H1 (cell line): ENCODE results near the gene ACOT7. TPM values are rescaled to one million over a fixed set of nuclear protein-coding genes. Genes with fewer than 3 reads are reported as not detected.

Experiments used
- microRNA-seq, 2 experiments: library from miRNA; unstranded; fragments of <30 nt; microRNA quantifications; one replicate each; pipeline versions ENCODE4 to v1.2.0, GENCODE V29; 2016 to 2020; ENCODE audit warnings: borderline microRNAs expressed in 2 of 2, borderline number of aligned reads in 2 of 2, borderline replicate concordance in 1 of 2
- polyA plus RNA-seq, 7 experiments: library from polyadenylated mRNA; depleted of rRNA in 3 of 7; stranded (reverse) in 5 of 7; unstranded in 2 of 7; fragments of >200 nt in 5 of 7; fragments of 200-250 nt in 2 of 7; gene quantifications; 1 replicate in 5 of 7; 2 replicates in 1 of 7; 4 replicates in 1 of 7; pipeline versions ENCODE4 v1.2.1 to v1.2.3, GENCODE V29; 2011 to 2013; ENCODE audit warnings: missing spikeins in 2 of 7, mixed read lengths in 2 of 7
- small RNA-seq: library from polyadenylated mRNA; stranded (forward); fragments of <200 nt; extraction: miRNeasy Mini kit (QIAGEN cat#:217004); gene quantifications from one replicate; pipeline ENCODE3, GENCODE V24; 2013; ENCODE audit not compliant: insufficient read depth
- total RNA-seq: library from RNA; stranded (reverse); fragmentation: NEBNext Ultra II Directional; extraction: Animal tissue kit (Norgen Biotek cat#: 25700); gene quantifications from 2 replicates; pipeline ENCODE4 v1.2.1, GENCODE V29; 2021

Gene ACOT7
- total and polyA plus RNA-seq, 2 of the 8 experiments (the other 6 are each of a cell fraction or from before 2014, with no cell fraction given): 151 to 214 TPM

Small RNAs within 50 kb of the gene (microRNA-seq; reads per million reads assigned to microRNA genes)
- 0 reads per million in 2 experiments for gene MIR4252

Small RNAs within 50 kb of the gene (small RNA-seq; reads per million reads assigned to genes)
- not detected for gene MIR4252

Other genes starting within 250 kb of the ACOT7 start
- 0.94 and 1.8 TPM in 2 replicates for gene CHD5, start 213.4 kb downstream of the ACOT7 start, total RNA-seq
- 0.42 and 0.58 TPM in 2 replicates for gene CHD5, start 213.4 kb downstream of the ACOT7 start, polyA plus RNA-seq (2011; rRNA removed)
- gene RPL22, start 194.2 kb downstream of the ACOT7 start, total RNA-seq: 521 and 545 TPM in 2 replicates
- 66.8 and 133 TPM in 2 replicates for gene RPL22, start 194.2 kb downstream of the ACOT7 start, polyA plus RNA-seq (2011; rRNA removed)
- 3.9 and 4.2 TPM in 2 replicates for gene RNF207, start 187.6 kb downstream of the ACOT7 start, total RNA-seq
- gene RNF207, start 187.6 kb downstream of the ACOT7 start, polyA plus RNA-seq (2011; rRNA removed): 5.4 and 15.9 TPM in 2 replicates
- 105 and 106 TPM in 2 replicates for gene ICMT, start 157.8 kb downstream of the ACOT7 start, total RNA-seq
- gene ICMT, start 157.8 kb downstream of the ACOT7 start, polyA plus RNA-seq (2011; rRNA removed): 67.4 and 68.4 TPM in 2 replicates
- gene HES3, start 149.6 kb downstream of the ACOT7 start, total RNA-seq: 54.3 and 67.9 TPM in 2 replicates
- 38.8 and 105 TPM in 2 replicates for gene HES3, start 149.6 kb downstream of the ACOT7 start, polyA plus RNA-seq (2011; rRNA removed)
- 5.7 and 6.1 TPM in 2 replicates for gene GPR153, start 132.7 kb downstream of the ACOT7 start, total RNA-seq
- gene GPR153, start 132.7 kb downstream of the ACOT7 start, polyA plus RNA-seq (2011; rRNA removed): 8.1 and 15.6 TPM in 2 replicates
- gene HES2, start 26.2 kb upstream of the ACOT7 start, total RNA-seq: 0.15 and 0.36 TPM in 2 replicates
- 0.53 and 0.86 TPM in 2 replicates for gene HES2, start 26.2 kb upstream of the ACOT7 start, polyA plus RNA-seq (2011; rRNA removed)
- 14.8 and 16.3 TPM in 2 replicates for gene ESPN, start 31.0 kb upstream of the ACOT7 start, total RNA-seq
- gene ESPN, start 31.0 kb upstream of the ACOT7 start, polyA plus RNA-seq (2011; rRNA removed): 5.2 and 13.4 TPM in 2 replicates
- gene TNFRSF25, start 72.4 kb upstream of the ACOT7 start, total RNA-seq: 9.3 and 10.7 TPM in 2 replicates
- gene TNFRSF25, start 72.4 kb upstream of the ACOT7 start, polyA plus RNA-seq (2011; rRNA removed): 19.5 and 26.1 TPM in 2 replicates
- gene PLEKHG5, start 97.9 kb upstream of the ACOT7 start, total RNA-seq: 12.5 and 13.8 TPM in 2 replicates
- gene PLEKHG5, start 97.9 kb upstream of the ACOT7 start, polyA plus RNA-seq (2011; rRNA removed): 10.4 and 16.8 TPM in 2 replicates
- 38.1 and 42.9 TPM in 2 replicates for gene NOL9, start 160.7 kb upstream of the ACOT7 start, total RNA-seq
- gene NOL9, start 160.7 kb upstream of the ACOT7 start, polyA plus RNA-seq (2011; rRNA removed): 11.6 and 17.1 TPM in 2 replicates
- gene TAS1R1, start 161.5 kb upstream of the ACOT7 start, total RNA-seq: 0.13 TPM in 1 of 2 replicates, not detected in the other
- 0.17 and 0.26 TPM in 2 replicates for gene TAS1R1, start 161.5 kb upstream of the ACOT7 start, polyA plus RNA-seq (2011; rRNA removed)
- gene ZBTB48, start 186.2 kb upstream of the ACOT7 start, total RNA-seq: 21.4 and 28.2 TPM in 2 replicates
- 28.8 and 35.7 TPM in 2 replicates for gene ZBTB48, start 186.2 kb upstream of the ACOT7 start, polyA plus RNA-seq (2011; rRNA removed)
- gene KLHL21, start 209.1 kb upstream of the ACOT7 start, total RNA-seq: 22.1 and 22.3 TPM in 2 replicates
- gene KLHL21, start 209.1 kb upstream of the ACOT7 start, polyA plus RNA-seq (2011; rRNA removed): 11.9 and 25.4 TPM in 2 replicates
- 38.7 and 39.6 TPM in 2 replicates for gene PHF13, start 220.0 kb upstream of the ACOT7 start, total RNA-seq
- gene PHF13, start 220.0 kb upstream of the ACOT7 start, polyA plus RNA-seq (2011; rRNA removed): 11.7 and 16.5 TPM in 2 replicates
- gene THAP3, start 231.1 kb upstream of the ACOT7 start, total RNA-seq: 12.4 and 15.3 TPM in 2 replicates
- gene THAP3, start 231.1 kb upstream of the ACOT7 start, polyA plus RNA-seq (2011; rRNA removed): 8.2 and 12.9 TPM in 2 replicates